DMS153 (cell line): Measurements from ENCODE around the gene ZNF771.

Experiments used
- DNase-seq: peaks from one replicate; lab custom pipeline; 2025; lab: John Stamatoyannopoulos, UW

Gene ZNF771

DNA sequence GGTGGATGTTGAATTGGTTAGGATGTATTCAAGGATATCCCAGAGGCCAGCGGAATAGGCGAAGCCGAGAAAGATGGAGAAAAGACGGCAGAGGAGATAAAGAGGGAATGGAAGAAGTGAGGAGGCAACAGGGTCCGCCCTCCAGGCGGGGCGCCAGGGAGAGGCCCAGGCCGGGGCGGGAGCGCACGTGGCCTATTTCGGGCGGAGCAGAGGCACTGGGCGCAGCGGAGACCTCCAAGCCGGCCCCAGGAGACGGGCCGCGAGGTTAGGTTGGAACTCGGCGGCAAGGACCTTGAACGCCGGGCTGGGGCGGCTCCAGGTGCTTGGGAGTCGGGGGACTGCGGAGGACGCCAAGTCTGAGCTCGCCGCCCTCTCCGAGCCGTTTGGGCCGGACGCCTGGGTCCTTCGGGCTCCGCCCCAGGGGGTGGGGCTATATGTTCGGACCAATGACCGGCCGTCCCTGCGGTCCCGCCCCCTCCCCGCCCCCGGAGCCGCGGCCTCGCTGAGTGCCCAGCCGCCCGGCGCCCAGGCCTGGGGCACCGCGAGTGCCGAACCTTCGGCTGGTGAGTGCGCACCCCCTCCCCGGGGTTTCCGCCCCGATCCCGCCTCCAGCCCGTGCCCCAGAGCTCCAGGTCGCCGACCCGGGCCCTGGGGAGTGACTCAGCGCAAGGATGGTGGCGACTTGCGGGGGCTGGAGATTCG is at the start of gene ZNF771:
Gene ZNF771 (plus strand): TSS at position 505 of the 702 bp plus-strand sequence. CDS start 448 bp downstream, outside the sequence.
- DNase-seq = peak; percentile 73

DNA sequence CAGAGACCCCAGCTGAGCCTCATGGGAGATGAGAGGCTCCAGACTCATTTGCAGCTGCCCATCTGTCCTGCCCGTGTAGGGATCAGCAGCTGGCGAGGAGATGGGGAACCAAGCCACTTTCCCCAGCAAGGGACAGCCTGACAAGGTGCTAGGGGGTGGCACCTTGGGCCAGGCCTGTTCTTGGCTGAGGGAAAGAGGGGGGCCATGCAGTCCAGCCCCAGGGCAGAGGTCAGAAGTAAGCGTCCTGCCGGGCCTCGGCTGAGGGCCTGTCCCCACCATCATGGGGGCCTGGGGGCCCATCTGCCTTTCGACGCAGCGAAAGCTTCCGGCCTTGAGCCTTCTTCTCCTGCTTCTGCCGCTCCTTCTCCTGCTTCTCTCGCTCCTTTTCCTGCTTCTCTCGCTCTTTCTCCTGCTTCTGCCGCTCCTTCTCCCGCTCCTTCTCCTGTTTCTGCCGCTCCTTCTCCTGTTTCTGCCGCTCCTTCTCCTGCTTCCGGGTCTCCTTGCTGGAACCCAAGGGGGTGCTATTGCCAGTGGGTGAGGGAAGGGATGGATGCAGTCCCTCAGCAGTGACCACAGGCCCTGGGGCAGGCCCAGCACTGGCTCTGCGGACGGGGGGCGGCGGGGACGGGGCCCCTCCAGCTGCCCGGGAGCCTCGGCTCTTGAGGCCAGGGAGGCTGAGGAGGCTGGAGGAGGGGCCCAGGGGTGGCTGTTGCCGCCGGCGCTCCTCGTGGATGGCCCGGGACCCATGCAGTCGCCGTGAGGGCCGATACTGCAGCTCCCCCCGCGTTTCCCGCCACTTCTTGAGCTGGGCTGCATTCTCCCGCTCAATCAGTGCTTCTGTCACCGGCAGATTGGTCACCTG is 49.5 kb upstream of the ZNF771 start:
- no peak for DNase-seq

DNA sequence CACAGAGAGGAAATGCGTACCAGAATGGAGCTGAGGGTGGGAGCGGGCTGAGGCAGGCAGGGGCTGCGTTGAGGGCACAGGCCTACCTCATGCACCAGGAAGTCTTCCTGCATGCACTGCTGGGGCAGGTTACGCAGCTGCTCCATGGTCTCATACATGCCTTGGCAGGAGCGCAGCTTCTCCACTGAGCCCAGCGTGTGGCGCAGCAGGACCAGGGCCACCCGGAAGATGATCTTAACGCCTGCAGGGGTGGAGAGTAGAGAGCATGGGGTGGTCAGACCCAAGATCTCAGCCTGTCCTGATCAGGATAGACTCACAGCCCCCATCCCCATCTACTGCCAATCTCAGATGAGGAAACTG is 48.8 kb upstream of the ZNF771 start:
- no peak for DNase-seq

DNA sequence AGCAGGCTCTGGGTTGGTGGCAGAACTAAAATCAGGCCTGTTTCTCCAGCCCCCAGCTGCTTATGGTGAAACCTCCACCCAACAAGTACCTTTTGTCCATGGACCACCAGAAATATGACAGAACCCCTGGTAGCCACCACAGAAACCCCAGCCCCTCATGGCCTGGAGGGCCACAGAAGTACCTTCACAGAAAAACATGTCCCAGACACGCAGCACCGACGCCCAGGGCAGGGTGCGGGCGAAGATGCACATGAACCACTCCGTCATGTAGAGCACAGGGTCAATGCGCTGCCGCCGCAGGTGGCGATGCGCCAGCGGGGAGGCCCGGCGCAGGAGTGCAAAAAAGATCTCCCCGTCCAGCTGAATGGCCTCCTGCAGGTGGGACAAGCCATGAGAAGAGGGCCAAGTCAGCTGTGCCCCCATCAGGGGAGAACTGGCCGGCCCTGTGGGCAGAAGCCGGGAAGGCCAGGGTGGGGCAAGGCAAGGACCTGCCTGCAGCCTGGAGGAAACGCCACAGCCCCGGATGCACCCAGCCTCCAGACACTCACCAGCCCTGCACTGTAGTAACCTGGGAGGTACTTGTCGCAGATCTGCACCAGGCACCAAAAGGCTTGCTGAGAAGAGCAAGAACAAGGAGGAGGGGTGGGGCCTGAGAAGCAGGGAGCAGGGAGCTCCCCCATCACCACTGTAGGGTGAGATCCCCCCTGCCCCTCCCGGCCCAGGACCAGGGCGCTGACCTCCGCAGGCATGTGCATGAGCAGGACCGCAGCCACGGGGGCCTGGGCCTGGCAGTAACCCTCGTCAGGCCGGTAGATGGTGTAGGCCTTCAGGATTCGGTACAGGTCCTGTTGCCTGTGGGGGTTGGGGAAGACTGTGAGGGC is 48.2 kb upstream of the ZNF771 start:
- no peak for DNase-seq

DNA sequence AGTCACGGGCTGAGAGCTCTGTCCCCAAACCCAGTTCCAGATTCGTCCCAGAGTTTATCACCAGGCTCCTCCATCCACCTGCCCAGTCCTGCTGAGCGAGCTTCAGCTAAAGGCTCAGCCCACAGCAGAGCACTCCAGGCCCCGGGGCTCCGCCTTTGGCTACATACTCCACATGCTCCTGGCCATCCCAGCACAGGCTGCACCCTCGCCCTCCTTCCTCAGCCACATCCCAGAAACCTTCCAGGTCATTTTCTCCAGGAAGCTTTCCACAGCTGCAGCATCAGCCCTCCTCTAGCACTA is 47.6 kb upstream of the ZNF771 start:
- no peak for DNase-seq

DNA sequence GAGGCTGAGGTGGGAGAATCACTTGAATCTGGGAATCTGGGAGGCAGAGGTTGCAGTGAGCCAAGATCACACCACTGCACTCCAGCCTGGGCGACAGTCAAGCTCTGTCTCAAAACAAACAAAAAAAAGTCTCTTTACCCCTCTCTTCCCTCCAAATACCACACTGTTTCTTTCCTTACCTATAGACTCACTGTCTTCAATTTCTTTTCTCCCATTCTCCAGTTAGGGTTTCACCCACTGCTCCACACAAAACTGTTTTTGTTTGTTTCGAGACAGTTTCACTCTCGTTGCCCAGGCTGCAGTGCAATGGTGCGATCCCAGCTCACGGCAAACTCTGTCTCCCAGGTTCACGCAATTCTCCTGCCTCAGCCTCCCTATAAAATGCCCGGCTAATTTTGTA is 46.2 kb upstream of the ZNF771 start:
- DNase-seq = no peak

DNA sequence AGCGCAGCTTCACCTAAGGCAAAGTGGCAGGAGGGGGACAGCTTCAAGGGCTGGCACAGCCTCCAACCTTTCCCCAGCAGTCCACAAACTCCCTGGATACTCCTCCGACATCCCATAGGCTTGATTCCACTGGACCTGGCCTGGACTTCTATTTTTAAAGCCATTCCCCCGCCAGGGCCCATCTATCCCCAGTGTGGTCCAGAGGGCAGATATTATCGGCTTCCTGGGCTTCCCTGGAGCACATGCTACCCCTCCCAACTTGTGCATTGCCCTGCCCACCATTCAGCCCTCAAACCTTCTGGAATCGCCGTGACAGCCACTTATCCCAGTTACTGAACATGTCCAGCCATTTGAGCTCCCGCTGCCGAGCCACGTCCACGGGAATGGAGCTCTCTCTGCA is 42.2 kb upstream of the ZNF771 start:
- DNase-seq = no peak

DNA sequence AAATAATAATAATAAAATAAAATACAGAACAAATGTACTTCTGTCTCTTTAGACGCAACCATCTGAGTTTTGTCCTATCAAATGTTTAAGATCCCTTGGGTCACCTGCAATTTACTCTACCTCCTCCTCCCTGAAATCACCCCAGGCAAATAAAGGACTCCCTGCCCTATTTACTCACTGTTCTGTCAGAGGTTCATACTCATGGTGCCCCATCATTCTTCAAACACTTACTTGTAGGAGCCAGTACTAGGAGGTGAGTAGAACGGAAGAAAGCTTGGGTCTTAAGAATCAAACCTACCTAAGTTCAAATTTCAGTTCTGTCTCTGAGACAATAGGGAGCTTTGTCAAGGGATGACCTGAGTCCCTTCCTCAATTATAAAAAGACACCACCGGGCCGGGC is 40.9 kb upstream of the ZNF771 start:
- no peak for DNase-seq

DNA sequence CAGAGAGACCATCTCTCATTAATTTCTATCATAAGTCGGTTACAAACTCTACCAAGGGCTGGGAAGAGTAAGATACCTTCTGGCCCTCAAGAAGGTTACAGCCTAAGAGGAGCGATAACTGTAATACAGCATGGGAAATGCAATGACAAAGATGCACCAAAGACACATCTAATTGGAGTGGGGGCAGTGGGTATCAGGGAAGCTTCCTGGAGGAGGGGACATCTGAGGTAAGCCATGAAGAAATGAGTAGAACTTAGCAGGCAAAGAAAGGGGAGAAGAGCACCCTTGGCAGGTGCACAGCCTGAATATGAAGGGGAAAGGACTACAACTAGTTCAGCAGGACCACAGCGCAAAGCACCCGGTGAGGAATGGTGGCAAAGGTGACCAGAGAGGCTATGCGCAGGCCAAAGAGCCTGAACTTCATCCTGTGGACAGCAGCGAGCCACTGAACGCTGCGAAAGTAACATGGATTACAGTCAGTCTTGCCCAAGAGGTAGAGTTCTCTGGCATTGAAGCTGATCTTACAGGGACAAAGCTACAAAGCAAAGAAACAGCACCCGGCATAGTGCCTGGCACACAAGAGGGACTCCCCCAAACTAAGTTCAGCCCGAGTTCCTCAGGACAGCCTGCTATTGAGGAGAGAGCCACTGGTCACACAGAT is 39.9 kb upstream of the ZNF771 start:
- DNase-seq = no peak

DNA sequence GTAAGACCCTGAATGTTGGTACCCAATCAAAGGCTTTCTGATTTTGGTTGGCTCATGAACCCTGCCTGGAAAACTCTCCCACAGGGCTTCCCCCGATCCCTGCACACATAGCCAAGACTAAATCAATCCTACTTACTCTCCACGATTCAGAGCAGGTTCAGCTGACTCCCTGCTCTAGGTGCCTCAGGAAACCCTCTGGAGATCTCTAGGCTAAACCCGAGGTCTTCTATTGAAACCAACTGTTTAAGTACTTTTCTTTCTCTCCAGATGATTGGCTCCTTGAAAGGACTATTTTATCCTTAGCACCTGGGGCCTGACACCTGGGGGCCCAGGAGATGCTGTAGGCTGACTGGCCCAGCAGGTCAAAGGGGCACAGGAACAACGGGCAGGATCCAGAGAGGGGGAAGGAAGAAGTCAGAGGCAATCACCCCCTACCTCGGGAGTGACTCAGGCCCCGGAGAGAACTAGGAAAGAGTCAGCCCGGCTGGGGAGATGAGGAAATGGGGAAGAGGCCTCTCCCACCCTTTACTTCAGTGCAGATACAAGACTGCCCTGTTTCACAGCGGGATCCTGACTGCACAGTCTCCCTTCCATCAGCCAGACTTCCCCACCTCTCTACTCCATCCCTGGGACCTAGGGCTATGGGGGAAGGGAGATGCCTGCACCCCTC is 39.1 kb upstream of the ZNF771 start:
- no peak for DNase-seq

DNA sequence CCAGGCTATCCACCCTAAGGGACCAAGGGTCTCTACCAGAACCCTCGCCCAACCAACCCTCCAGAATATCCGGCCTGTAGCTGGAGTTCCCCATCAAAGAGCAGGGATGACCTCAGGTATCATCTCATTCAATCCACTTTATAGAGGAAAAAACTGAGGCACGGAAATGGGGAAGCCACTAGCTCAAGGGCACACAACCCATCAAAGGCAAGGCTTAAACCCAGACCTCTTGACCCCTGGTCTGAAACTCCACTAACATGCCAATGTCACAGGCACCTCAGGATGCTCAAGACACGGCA is 38.7 kb upstream of the ZNF771 start:
- DNase-seq = no peak

DNA sequence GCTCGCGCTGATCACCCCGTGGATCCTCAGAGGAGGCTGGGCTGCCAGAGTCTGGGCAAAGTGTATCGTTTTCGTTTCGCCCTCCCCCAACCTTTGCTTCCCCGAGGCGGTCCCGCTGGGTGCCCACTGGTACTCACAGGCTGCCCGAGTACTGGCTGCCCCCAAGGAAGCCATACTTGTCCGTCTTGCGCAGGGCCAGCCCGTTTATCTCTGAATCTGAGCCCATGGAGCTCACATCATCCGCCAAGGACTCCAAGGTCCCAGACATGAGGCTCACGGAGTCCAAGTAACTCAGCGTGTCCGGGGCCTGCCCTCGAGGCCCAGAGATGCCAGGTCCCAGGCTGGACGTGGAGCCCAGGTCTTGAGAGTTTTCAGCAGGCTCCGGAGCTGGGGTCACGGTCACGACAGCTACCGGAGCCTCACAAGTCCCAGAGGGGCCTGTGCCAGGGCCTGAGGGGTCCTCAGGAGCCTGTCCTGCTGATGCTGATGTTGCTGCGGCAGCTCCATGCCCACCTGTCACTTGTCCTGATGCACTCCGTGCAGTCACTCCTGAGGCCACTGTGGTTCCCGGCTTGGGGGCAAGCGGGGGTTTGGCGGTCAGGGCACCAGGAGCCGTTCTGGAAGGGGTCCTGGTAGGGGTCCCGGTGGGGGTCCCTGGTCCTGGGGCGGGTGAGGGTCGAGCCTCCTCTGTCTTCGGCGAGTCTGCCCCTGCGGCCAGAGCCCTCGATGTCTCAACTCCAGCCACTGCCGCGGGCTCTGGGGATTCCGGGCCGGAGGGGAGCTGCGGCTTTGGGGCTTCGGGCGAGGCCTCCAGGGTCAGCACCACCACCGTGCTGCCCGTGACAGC is 38.1 kb upstream of the ZNF771 start:
- DNase-seq = no peak

DNA sequence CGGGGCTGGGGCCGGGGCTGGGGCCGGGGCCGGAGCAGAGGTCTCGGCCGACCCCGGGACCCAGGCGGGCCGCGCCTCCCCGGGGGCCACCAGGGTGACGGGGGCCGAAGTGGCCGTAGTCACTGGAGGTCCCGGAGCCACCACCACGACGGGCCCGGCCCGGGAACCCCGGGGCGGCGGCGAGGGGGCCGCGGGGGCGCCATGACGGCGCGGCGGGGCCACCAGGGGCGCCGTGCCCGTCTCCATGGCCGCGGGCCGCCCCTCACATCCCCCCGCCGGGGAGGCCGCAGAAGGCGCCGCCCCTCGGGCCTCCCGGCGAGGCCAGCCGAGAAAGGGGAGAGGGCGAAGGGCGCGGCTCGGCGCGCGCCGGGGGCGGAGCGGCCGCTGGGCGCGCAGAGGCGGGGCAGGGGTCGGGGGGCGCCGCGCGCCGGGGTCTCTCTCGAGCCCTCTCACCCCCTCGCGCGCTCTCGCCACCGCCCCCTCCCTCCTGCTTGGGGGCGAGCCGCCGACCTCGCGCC is 37.4 kb upstream of the ZNF771 start:
- no peak for DNase-seq

DNA sequence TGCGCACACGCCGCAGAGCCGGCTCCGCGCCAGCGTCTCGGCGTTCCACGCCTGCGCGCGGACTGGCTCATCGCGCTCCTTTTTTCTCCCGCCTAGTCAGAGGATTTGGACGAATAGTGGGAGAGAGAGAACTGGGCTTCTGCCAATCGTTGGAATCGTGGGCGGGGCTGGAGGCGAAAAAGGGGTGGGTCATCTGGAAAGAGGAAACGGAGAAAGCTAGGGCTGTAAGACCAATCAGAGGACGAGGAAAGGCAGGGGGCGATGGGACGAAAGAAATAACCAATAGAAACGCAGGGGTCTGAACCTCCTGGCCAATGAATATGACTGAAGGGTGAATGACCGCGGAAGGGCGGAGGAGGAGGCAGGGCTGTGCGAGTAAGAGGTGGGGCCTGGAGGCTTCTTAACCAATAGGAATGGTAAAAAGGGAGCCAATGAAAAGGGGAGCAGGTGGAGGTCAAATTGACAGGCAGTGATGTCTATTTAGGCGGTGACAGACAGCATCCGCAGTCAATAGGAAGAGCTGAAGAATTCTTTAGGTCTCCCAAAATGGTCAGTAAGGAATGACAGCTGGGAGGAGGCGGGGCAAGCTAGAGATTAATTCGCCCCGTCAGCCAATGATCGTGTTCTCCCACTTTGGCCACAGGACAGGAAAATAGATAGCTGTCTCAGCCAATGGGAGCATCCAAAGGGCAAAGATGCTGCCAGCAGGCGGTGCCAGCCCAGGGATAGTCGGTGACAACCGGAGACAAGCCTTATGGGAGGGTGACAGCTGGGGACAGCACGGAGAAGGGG is 36.8 kb upstream of the ZNF771 start, which contains the start of gene TBC1D10B:
Gene TBC1D10B (minus strand): TSS at position 39 of the 792 bp plus-strand sequence. CDS start 311 bp downstream, outside the sequence.
- peak; percentile 100 for DNase-seq

DNA sequence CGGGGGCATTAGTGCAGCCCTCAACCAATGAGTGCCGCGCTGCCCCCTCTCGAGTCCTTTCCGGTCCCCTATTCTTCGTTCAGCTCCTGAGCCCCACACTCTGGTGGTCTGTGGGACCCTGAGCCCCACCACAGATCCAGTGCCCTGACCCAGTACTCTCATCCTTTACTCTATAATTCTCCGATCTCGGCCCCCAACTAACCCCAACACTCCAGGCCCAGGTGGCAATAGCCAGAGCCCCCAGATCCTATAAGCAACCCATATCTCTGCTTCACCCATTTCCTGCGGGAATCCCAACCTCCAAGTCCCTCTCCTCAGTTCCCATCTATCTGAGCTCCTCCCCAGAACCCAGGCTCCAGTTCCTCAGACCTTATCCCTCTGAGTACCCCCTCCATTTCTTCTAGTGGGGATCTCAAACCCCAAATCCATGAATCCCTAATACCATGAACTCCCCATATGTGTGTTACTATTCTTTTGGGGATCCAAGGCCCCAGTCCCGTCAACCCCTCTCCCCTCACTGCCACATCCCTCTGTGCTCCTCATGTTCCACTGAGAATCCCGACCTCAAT is 36.1 kb upstream of the ZNF771 start:
- no peak for DNase-seq

DNA sequence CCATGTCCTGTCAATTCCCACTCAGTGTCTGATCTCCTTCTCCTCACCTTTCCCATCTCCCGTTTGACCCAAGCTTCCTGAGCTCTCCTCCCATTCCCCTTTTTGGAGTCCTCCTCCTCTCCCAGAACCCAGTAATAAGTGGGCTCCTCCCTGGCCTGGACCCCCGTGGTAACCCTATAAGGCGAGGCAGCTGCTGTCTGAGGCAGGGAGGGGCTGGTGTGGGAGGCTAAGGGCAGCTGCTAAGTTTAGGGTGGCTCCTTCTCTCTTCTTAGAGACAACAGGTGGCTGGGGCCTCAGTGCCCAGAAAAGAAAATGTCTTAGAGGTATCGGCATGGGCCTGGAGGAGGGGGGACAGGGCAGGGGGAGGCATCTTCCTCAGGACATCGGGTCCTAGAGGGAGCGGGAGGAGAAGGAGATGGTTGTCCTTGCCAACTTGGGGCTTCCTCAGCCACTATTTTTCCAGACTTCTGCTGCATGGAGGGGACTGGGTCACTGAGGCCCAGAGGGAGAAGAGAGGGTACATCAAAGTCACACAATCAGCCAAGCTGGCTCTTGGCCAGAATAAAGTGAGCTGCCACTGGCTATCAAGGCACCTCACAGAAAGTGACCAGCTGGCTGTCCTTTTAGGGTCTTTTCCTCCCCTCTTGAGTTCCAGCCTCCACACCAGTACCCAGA is 35.2 kb upstream of the ZNF771 start:
- no peak for DNase-seq

DNA sequence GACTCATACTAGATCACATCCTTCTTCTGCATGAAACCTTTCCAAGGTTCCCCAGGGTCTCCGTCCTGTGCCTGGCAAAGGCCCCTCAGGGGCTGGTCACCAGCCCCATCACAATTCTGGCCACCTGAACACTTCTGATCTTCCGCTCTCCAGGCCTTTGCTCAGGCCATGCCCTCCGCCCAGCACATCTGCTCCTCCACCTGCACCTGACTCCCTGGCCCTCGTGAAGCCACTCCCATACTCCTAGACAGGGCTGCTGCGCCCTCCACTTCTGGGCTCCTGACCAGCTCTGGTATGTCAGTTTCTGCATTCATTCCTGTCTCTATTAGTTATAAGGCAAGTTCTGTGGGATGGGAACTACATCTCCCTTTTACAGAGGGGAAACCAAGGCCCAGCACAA is 34.7 kb upstream of the ZNF771 start:
- no peak for DNase-seq

DNA sequence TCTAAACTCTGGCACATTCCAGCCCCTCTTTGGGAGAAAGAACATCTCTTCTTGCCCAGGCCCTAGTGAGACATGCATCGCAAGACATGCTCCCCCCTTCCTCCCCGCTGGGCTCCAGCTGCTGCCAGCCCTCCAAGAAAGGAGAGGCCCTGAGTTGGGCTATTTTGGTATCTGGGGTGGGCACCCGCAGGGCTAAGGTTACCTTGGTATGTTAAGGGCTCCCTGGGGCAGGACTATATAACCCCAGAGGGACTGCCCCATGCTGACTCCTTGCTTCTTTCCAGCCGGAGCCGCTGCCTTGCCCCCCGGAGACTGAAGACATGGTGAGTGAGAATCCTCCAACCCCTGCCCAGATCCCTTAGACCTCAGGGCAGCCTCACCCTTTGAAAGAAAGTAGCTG is 32.9 kb upstream of the ZNF771 start, which contains the start of gene MYL11:
Gene MYL11 (plus strand): TSS at position 265 of the 400 bp plus-strand sequence. CDS start 56 bp downstream, at position 321.
- no peak for DNase-seq

DNA sequence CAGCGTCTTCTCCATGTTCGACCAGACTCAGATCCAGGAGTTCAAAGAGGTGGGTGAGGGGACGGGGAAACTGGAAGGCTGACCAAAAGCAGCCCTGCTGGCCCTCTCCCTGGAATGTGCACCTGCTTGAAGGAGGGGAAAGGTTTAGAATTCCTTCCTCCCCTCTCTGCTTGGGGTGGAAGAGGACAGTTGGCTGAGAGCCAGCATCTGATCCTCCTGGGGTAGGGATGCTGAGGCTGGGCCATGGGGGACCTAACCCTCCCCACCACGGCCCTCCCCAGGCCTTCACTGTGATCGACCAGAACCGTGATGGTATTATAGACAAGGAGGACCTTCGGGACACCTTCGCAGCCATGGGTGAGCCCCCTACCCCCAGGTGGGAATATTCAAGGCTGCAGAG is 31.5 kb upstream of the ZNF771 start:
- DNase-seq = no peak
